ENCODE results near the gene MARK3. TPM values are rescaled to one million over a fixed set of nuclear protein-coding genes. Genes with fewer than 3 reads are reported as not detected.
A peak's percentile ranks its signal among the peaks of the same experiment; 100 is the strongest.

Gene MARK3
- total and polyA plus RNA-seq, 5 experiments from 2014 or later = 26.8 to 128 (median 36.5) TPM

DNA sequence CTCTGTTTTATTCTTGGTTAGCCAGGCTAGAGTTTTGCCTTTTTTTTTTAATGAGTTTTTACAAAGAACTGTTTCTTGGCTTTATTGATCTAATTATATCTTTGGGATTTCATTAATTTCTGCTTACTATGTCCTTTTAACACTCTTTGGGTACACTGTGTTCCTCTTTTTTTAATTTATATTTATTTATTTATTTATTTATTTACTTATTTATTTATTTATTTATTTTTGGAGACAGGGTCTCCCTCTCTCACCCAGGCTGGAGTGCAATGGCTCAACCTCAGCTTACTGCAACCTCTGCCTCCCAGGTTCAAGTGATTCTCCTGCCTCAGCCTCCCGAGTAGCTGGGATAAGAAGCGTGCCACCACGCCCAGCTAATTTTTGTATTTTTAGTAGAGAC, 15.1 kb upstream of the MARK3 start:
- DNase-seq (no peak), ATAC-seq (no peak)
- Mint-ChIP-seq H3K36me3 (no peaks in the 10 kb centered on the region), H3K4me3 (no peak overlapping the region), H3K4me1 (no peaks in the 10 kb centered on the region), H3K27ac (no peak overlapping the region), H3K9me3 (no peaks in the 10 kb centered on the region), H3K27me3 (peaks cover 0 to 10% (median 6%) of the 10 kb centered on the region in 5 donors)
- POLR2A ChIA-PET = interaction anchor here (0.7 to 0.8 kb wide), 2 partner anchors 14 to 30 kb away, joined by 4 to 6 read pairs; no protein-coding TSS in a partner anchor

DNA sequence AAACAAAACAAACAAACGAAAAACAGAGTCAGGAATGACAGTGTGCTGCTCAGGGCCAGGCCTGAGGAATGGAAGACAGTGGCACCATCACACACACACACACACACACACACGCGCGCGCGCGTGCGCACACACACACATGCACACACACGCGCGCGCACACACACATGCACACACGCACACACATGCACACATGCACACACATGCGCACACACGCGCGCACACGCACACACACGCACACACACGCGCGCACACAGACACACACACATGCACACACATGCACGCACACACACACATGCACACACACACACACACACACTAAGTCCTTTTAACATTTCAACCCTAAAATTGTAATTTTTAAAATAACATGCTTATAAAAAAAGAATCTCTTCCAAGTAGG, 13.2 kb upstream of the MARK3 start:
- H3K4me1 Mint-ChIP-seq = no peaks in the 10 kb centered on the region
- no peak for DNase-seq
- H3K27ac Mint-ChIP-seq = no peak overlapping the region
- peaks cover 0 to 10% (median 6%) of the 10 kb centered on the region in 5 donors for H3K27me3 Mint-ChIP-seq
- H3K9me3 Mint-ChIP-seq = no peaks in the 10 kb centered on the region
- H3K4me3 Mint-ChIP-seq = no peak overlapping the region
- POLR2A ChIA-PET = no interaction called here
- no peaks in the 10 kb centered on the region for H3K36me3 Mint-ChIP-seq
- no peak for ATAC-seq

DNA sequence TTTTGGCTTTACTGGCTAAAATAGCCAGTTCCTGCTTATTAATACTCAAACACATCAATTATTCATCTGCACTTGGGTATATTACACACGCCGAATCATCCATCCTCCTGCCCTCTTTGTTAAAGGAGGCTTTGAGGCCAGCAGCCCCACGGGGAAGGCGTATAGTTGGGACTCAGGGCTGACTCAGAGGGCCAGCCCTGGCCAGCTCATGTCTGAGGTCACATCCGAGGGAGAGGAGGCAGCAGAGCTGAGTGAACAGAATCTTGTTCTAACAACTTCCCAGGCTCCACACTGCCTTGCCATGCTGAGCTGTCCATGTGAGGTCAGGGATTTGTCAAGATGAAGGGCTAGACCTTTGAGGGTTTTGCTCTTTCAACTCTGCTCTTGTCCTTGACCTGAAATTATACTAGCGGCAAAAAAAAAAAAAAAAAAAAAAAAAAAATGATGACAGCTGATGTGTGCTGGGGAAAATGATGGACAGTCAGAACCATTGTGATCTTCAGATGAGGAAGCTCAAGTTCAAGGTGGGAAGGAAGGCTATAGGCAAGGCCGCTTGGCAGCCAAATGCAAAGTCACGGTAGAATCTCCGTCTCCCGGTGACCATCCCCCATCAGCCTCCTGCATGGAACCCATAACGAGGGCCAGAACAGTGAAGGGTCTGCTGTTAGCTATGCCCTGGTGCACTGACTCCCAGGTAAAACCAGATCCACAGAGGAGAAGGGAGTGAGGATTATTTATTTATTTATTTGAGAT, 12.5 kb upstream of the MARK3 start:
- no peak for DNase-seq
- POLR2A ChIA-PET = no interaction called here

DNA sequence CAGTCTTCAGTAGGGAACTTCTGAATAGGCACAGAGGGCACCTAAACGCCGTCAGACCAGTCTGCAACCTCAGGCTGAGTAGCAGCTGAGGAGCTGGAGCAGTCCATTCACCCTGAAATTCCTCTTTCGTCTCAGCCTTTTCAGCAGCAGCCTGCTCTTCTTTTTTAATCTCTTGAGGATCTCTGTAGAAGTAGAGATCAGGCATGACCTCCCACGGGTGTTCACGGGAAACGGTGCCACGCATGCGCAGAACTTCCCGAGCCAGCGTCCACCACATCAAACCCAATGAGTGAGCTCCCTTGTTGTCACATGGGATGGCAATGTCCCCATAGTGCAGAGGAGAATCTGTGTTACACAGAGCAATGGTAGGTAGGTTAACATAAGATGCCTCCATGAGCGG, 11.1 kb upstream of the MARK3 start:
- no peaks in the 10 kb centered on the region for H3K9me3 Mint-ChIP-seq
- H3K4me3 Mint-ChIP-seq = no peak overlapping the region
- peaks cover 0 to 10% (median 6%) of the 10 kb centered on the region in 5 donors for H3K27me3 Mint-ChIP-seq
- H3K4me1 Mint-ChIP-seq = no peaks in the 10 kb centered on the region
- POLR2A ChIA-PET = no interaction called here
- DNase-seq = no peak
- ATAC-seq = no peak
- H3K27ac Mint-ChIP-seq = no peak overlapping the region
- no peaks in the 10 kb centered on the region for H3K36me3 Mint-ChIP-seq

More for the DNA sequence above, 12.5 kb upstream of the MARK3 start:
- Mint-ChIP-seq H3K36me3 (no peaks in the 10 kb centered on the region), H3K27me3 (peaks cover 0 to 10% (median 6%) of the 10 kb centered on the region in 5 donors), H3K4me3 (no peak overlapping the region), H3K9me3 (no peaks in the 10 kb centered on the region), H3K4me1 (no peaks in the 10 kb centered on the region), H3K27ac (no peak overlapping the region)
- ATAC-seq = no peak

DNA sequence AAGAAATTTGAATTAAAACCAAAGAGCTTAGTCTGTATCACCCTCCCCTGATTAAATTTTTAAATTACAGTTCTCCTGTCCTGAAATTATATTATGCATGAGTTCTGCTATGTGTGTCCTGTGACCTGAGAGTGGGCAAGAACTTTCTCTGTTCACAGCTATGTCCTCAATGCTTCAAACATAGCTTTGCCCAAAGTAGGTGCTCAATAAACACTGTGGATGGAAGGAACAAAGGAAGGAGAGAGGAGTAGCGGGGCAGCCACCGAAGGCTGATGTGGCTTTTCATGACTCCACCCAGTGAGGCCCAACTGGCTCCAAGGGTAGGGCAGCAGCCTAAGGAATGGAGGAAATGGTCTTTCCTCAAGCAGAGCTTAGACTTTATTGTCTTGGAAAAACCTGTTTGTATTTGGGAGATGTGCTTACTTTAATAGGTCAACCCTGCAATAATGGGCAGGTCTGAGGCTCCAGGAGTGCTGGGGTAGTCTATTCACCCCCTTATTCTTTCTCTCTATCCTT, 7.6 kb upstream of the MARK3 start:
- Mint-ChIP-seq H3K4me3 (no peak overlapping the region), H3K36me3 (no peaks in the 10 kb centered on the region), H3K27me3 (peaks cover 4 to 12% (median 7%) of the 10 kb centered on the region in 5 donors), H3K27ac (no peak overlapping the region), H3K4me1 (peaks cover 0 to under 1% (median 0%) of the 10 kb centered on the region in 4 donors), H3K9me3 (no peaks in the 10 kb centered on the region)
- DNase-seq (no peak), ATAC-seq (no peak)
- POLR2A ChIA-PET = interaction anchor here (1.0 to 1.6 kb wide), 2 partner anchors 10 to 44 kb away, joined by 3 to 6 read pairs; partner anchors contain the start of gene EIF5

DNA sequence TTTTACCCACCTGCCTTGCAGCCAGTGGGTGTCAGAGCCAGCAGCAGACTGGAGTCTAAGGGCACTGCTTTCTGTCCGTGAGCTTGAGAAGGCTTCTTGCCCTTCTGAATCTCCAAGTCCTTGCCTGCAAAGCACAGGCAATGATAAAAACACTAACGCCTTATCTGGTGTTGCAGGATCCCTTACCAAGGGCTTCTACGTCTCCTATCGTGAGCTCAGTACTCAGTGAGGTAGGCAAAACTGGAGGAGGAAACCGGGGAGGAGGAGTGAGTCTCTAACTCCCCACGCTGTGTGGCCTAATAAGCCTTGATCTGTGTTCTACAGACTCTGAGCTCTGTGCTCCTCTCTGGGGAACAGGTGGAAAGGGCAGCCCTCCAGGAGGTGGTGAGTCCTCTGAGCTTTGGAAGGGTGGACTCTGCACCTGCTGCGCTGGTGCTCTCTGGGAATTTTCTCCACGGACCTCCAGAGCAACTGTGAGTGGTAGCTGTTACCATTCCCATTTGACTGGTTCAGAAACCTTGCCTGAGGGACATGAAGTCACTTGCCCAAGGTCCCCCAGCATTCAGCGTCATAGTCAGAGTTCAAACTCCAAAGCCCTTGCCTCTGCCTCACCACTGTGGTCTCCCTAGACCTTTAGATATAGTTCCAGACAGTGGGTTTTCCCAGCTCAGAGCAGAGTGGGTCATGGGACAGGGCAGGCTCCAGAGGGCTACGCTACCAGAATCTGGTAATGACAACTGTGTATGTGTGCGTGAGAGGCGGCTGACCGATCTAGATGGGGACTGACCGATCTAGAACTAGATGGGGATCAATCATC, 7.0 kb upstream of the MARK3 start:
- H3K36me3 Mint-ChIP-seq = no peaks in the 10 kb centered on the region
- H3K4me1 Mint-ChIP-seq = peaks cover 0 to 4% (median 0%) of the 10 kb centered on the region in 4 donors
- ATAC-seq = no peak
- H3K9me3 Mint-ChIP-seq = no peaks in the 10 kb centered on the region
- peaks cover 4 to 12% (median 7%) of the 10 kb centered on the region in 5 donors for H3K27me3 Mint-ChIP-seq
- H3K4me3 Mint-ChIP-seq = no peak overlapping the region
- DNase-seq = no peak
- POLR2A ChIA-PET = interaction anchor here (1.0 kb wide), 1 partner anchor 44 kb away, joined by 3 read pairs; the partner anchor contains the start of gene EIF5
- no peak overlapping the region for H3K27ac Mint-ChIP-seq

DNA sequence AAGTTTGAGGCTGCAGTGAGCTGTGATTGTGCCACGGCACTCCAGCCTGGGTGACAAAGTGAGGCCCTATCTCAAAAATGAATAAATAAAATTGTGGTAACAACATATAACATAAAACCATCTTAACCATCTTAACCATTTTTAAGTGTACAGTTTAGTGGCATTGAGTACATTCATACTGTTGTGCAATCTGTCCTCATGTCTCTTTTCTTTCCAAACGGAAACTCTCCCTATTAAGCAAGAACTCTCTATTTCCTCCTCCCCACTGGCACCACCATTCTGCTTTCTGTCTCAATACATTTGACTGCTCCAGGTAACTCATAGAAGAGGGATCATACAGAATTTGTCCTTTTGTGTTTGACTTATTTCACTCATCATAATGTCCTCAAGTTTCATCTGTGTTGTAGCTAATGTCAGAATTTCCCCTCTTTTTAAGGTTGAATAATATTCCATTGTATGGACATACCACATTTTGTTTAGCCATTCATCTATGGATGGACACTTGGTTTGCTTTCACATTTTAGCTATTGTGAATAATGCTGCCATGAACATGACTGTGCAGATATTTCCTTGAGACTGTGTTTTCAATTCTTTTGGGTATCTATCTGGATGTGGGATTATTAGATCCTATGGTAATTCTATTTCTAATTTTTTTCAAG, 4.4 kb upstream of the MARK3 start:
- no peak for ATAC-seq

DNA sequence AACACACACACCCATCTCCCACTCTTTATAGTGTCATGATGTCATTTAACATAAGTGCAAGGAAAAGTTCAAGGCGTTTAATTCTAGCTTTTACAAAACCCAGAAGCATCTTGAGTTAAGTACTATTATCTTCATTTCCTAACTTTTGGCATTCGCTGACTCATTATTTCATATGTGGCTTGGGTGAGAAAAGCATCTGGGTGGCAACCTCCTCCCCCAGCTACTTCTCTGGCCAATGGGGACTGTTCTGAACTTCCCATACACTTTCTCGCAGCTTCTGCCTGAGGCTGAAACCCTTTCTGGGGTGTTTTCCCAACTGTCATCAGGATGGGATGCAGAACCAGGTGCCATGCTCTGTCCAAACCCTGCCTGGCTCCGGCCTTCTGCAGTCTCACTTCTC, 2.8 kb upstream of the MARK3 start:
- Mint-ChIP-seq H3K36me3 (no peaks in the 10 kb centered on the region), H3K9me3 (no peaks in the 10 kb centered on the region), H3K4me3 (peak overlapping the region in 1 of 10 donors; percentile 45), H3K27me3 (peaks cover 1 to 8% (median 4%) of the 10 kb centered on the region in 5 donors), H3K27ac (peak overlapping the region in 1 of 10 donors; percentile 28), H3K4me1 (peaks cover 2 to 29% (median 17%) of the 10 kb centered on the region in 4 donors)
- ATAC-seq = no peak
- POLR2A ChIA-PET = interaction anchor here (4.0 kb wide), 1 partner anchor 48 kb away, joined by 50 read pairs; the partner anchor contains the start of gene EIF5
- no peak for DNase-seq

More for the DNA sequence above, 4.4 kb upstream of the MARK3 start:
- Mint-ChIP-seq H3K27ac (peak overlapping the region in 1 of 10 donors; percentile 2), H3K4me3 (no peak overlapping the region), H3K9me3 (no peaks in the 10 kb centered on the region), H3K4me1 (peaks cover 0 to 15% (median 10%) of the 10 kb centered on the region in 4 donors), H3K36me3 (no peaks in the 10 kb centered on the region), H3K27me3 (peaks cover 1 to 8% (median 4%) of the 10 kb centered on the region in 5 donors)
- no peak for DNase-seq
- POLR2A ChIA-PET = interaction anchor here (1.0 kb wide), 1 partner anchor 46 kb away, joined by 3 read pairs; no protein-coding TSS in a partner anchor

DNA sequence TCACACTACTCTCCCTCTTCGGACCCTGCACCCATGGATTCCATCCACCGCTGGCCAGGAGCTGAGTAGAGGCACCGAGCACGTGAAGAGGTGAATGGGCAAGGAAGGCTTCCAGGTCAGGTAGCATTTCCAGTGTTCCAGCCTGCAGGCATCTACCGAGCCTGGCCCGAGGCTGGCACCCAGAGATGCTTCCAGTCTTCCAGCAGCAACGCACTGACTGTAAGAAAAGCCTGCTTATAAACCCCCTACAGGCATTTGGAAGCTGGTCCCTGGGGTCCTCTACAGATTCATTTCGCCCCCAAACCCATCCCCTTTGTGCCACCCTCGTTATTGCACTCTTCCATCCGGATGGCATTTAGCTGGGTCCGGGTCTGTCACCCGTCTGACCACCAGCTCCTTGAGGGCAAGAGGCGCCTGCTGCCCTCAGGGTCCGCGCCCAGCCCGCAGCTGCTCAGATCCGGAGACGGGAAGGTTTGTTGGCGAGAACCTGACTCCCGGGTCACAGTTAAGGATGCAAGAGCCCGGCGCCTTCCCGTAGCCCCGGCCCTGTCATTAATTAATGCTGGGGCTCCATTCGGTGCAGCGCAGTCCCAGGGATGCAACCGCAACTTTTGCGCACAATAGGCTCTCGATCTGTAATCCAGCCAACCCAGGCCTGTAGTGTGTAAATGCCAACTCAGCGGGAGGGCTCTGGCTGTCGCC, 614 bp upstream of the MARK3 start:
- Mint-ChIP-seq H3K27ac (peak overlapping the region; percentile 89 to 98 (median 96)), H3K4me1 (peaks cover 10 to 50% (median 37%) of the 10 kb centered on the region in 4 donors), H3K4me3 (peak overlapping the region; percentile 86 to 97 (median 94)), H3K27me3 (peaks cover 1 to 8% (median 4%) of the 10 kb centered on the region in 5 donors), H3K36me3 (peaks cover 0 to 6% (median 0%) of the 10 kb centered on the region in 3 donors), H3K9me3 (no peaks in the 10 kb centered on the region)
- POLR2A ChIA-PET = interaction anchor here (0.8 to 4.0 kb wide), 6 partner anchors 10 to 177 kb away, joined by 3 to 50 read pairs (median 4); partner anchors contain the start of genes BAG5 and EIF5
- DNase-seq (peak in 1 of 10 donors; percentile 4), ATAC-seq (no peak)

DNA sequence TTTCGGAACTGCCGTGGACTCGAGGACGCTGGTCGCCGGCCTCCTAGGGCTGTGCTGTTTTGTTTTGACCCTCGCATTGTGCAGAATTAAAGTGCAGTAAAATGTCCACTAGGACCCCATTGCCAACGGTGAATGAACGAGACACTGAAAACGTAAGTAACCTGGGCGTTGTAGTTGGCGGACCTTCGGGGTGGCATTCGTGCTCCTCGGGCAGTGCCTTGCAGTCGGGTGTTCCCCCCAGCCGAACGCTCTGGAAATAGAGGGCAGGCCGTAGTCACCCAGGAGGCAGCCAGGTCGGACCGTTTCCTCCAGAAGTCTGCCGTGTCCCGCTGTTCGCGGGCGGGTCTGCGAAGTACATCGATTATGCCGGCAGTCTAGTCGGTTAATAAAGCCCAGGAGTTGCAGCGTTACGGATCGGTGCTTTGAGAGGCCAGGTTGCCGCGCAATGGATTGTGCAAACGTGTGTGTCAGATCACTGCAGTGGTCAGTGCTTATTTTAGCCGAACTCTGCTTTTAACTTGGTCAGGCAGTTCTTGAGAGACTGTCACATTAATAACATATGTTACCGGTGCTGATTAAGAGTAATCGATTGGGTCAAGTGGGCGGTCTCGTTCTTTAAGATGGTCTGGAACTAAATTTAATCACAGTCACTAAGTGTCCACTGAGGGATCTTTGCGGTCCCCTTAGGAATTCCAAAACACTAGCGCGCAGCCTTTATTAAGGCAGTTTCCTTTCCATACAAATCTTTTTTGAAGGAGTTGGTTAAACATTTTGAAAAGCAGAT, 906 bp downstream of the MARK3 start:
- ATAC-seq (no peak), DNase-seq (peak in 6 of 10 donors; percentile 8 to 64 (median 25))
- Mint-ChIP-seq H3K4me3 (peak overlapping the region; percentile 92 to 99 (median 96)), H3K27ac (peak overlapping the region; percentile 89 to 98 (median 94)), H3K36me3 (peaks cover 0 to 6% (median 0%) of the 10 kb centered on the region in 3 donors), H3K27me3 (peaks cover 0 to 8% (median 1%) of the 10 kb centered on the region in 5 donors), H3K9me3 (no peaks in the 10 kb centered on the region), H3K4me1 (peaks cover 10 to 59% (median 43%) of the 10 kb centered on the region in 4 donors)
- POLR2A ChIA-PET = interaction anchor here (0.6 to 4.0 kb wide), 4 partner anchors 14 to 1664 kb away, joined by 3 to 50 read pairs (median 4); partner anchors contain the start of gene EIF5
